ENCODE measurements around the gene CYB561A3.

Gene CYB561A3

GRCh38 chr11:61345170-61345610, 16.5 kb downstream of the CYB561A3 start:
- no peak for DNase-seq (ENCODE audit: low spot score)

GRCh38 chr11:61343792-61344745, 17.6 kb downstream of the CYB561A3 start:
- no peak for DNase-seq (ENCODE audit: low spot score)

GRCh38 chr11:61342207-61342803, 19.4 kb downstream of the CYB561A3 start:
- no peak for DNase-seq (ENCODE audit: low spot score)

- DNase-seq (ENCODE audit: low spot score) = no peak
Measured at GRCh38 chr11:61341706-61342105, 20.0 kb downstream of the CYB561A3 start.

GRCh38 chr11:61340979-61341378, 20.7 kb downstream of the CYB561A3 start:
- no peak for DNase-seq (ENCODE audit: low spot score)

- no peak for DNase-seq (ENCODE audit: low spot score)
Measured at GRCh38 chr11:61339490-61339878, 22.2 kb downstream of the CYB561A3 start.

- no peak for DNase-seq (ENCODE audit: low spot score)
Measured at GRCh38 chr11:61338783-61339489, 22.7 kb downstream of the CYB561A3 start.

GRCh38 chr11:61337706-61338470, 23.8 kb downstream of the CYB561A3 start:
- no peak for DNase-seq (ENCODE audit: low spot score)

- peak; percentile 84 for DNase-seq (ENCODE audit: low spot score)
Measured at GRCh38 chr11:61336171-61336935, 25.3 kb downstream of the CYB561A3 start.

GRCh38 chr11:61335355-61335710, 26.3 kb downstream of the CYB561A3 start:
- no peak for DNase-seq (ENCODE audit: low spot score)

GRCh38 chr11:61334434-61335354, 27.0 kb downstream of the CYB561A3 start:
- DNase-seq (ENCODE audit: low spot score) = peak; percentile 59

- DNase-seq (ENCODE audit: low spot score) = no peak
Measured at GRCh38 chr11:61333550-61334433, 27.9 kb downstream of the CYB561A3 start.

- peak; percentile 94 for DNase-seq (ENCODE audit: low spot score)
Measured at GRCh38 chr11:61332797-61333549, 28.7 kb downstream of the CYB561A3 start, which contains the start of the genes DDB1 and TKFC. TSS of gene DDB1 (minus strand) at chr11:61333105. CDS start at chr11:61332968, 137 bp downstream. TSS of gene TKFC (plus strand) at chr11:61333228. CDS start at chr11:61334729, 1,501 bp downstream.

GRCh38 chr11:61332281-61332796, 29.3 kb downstream of the CYB561A3 start:
- peak; percentile 23 for DNase-seq (ENCODE audit: low spot score)

- no peak for DNase-seq (ENCODE audit: low spot score)
Measured at GRCh38 chr11:61331651-61332050, 30.0 kb downstream of the CYB561A3 start.

GRCh38 chr11:61329871-61330270, 31.8 kb downstream of the CYB561A3 start:
- DNase-seq (ENCODE audit: low spot score) = no peak

- no peak for DNase-seq (ENCODE audit: low spot score)
Measured at GRCh38 chr11:61328351-61328750, 33.3 kb downstream of the CYB561A3 start.

GRCh38 chr11:61327669-61328071, 34.0 kb downstream of the CYB561A3 start:
- DNase-seq (ENCODE audit: low spot score) = no peak

Measured in kidney tubule cell (primary cell).